Measurements from ENCODE around the gene CERS2. TPM values are rescaled to one million over a fixed set of nuclear protein-coding genes. Genes with fewer than 3 reads are reported as not detected.
A peak's percentile ranks its signal among the peaks of the same experiment; 100 is the strongest.

CERS2 gene
- total and polyA plus RNA-seq, 2 of the 8 experiments (the other 6 are each of a cell fraction or from before 2014, with no cell fraction given) = 216 to 237 TPM

DNA sequence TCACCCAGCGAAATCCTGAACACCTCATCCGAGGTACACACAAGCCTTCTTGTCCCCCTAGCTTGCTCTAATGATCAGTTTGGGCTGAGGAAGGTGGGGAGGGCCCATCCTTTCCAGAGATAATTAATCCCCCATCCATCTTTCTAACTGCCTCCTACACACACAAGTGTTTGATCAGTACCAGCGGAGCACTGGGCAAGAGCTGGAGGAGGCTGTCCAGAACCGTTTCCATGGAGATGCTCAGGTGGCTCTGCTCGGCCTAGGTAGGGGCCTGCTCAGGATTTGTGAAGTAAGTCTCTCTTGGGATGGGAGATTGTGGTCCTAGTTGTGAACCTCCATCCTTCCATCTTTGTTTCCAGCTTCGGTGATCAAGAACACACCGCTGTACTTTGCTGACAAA, 13.3 kb upstream of the CERS2 start:
- Histone ChIP-seq H3K79me1 (ENCODE audit: low read depth, low read length) (no peaks in the 10 kb centered on the region; the same call in 1 of the 2 replicates), H3K4me3 (ENCODE audit: extremely low read depth in 1 of 4, insufficient read depth in 2 of 4, low read depth in 3 of 4, low read length in 4 of 4) (no peak overlapping the region), H3K27ac (ENCODE audit: low read depth, low read length) (no peak overlapping the region), H3K56ac (replicated peaks; ENCODE audit: insufficient read length, low read depth, low read length) (no peak overlapping the region), H3K14ac (ENCODE audit: insufficient read length) (no peak overlapping the region), H3K23ac (ENCODE audit: insufficient read length) (no peak overlapping the region), H2AK5ac (ENCODE audit: low read depth, low read length) (no peak overlapping the region), H3K4me2 (ENCODE audit: insufficient read depth in 1 of 2, low read depth in 2 of 2, low read length in 2 of 2) (no peak overlapping the region), H4K20me1 (replicated peaks in 1 of 2; ENCODE audit: control insufficient read depth in 1 of 2, insufficient read depth in 2 of 2, low read length in 2 of 2) (no peaks in the 10 kb centered on the region), H2AFZ (ENCODE audit: low read length) (no peak overlapping the region), H2BK15ac (ENCODE audit: low read length) (no peak overlapping the region), H3K23me2 (ENCODE audit: low read depth, low read length) (no peaks in the 10 kb centered on the region; the same call in 1 of the 2 replicates), H3K4ac (replicated peaks; ENCODE audit: insufficient read length, low read depth, low read length) (no peak overlapping the region), H3K9ac (replicated peaks in 1 of 4; ENCODE audit: extremely low read depth in 1 of 4, low read depth in 3 of 4, low read length in 3 of 4) (no peak overlapping the region), H4K91ac (replicated peaks; ENCODE audit: insufficient read length, low read length) (no peak overlapping the region), H4K5ac (ENCODE audit: insufficient read length, low read depth, low read length) (no peak overlapping the region), H3K4me1 (replicated peaks in 1 of 4; ENCODE audit: control insufficient read depth in 3 of 4, insufficient read depth in 4 of 4, low read length in 3 of 4) (peaks cover 0 to 2% (median 0%) of the 10 kb centered on the region in 4 experiments; a peak in 1 of 7 replicates), H3K9me3 (ENCODE audit: insufficient read depth in 2 of 2, low read depth in 1 of 2, low read length in 1 of 2) (no peaks in the 10 kb centered on the region), H4K8ac (ENCODE audit: extremely low read depth, insufficient read depth, low read length) (peak overlapping the region; percentile 78; the same call in 1 of the 2 replicates), H2BK12ac (ENCODE audit: low read depth, low read length) (no peak overlapping the region), H3K36me3 (ENCODE audit: control insufficient read depth in 2 of 4, insufficient read depth in 4 of 4, low read length in 3 of 4) (no peaks in the 10 kb centered on the region), H2BK120ac (replicated peaks; ENCODE audit: low read depth, low read length) (no peak overlapping the region), H3K79me2 (ENCODE audit: control insufficient read depth in 1 of 2, insufficient read depth in 2 of 2, low read length in 2 of 2) (no peaks in the 10 kb centered on the region), H2BK20ac (ENCODE audit: low read length) (no peak overlapping the region), H3K27me3 (replicated peaks in 1 of 4; ENCODE audit: control insufficient read depth in 3 of 4, extremely low read depth in 1 of 4, insufficient read depth in 3 of 4, low read length in 3 of 4) (no peaks in the 10 kb centered on the region; a peak in 1 of 7 replicates), H2BK5ac (ENCODE audit: low read depth, low read length) (no peak overlapping the region), H3K18ac (ENCODE audit: extremely low read depth, low read length) (no peak overlapping the region)
- FAIRE-seq (no peak), DNase-seq (ENCODE audit: low read depth in 1 of 2, low spot score in 2 of 2) (no peak)
- POLR2A ChIA-PET (ENCODE audit: partially characterized antibody) = interaction anchor here (0.6 to 11.3 kb wide), 5 partner anchors 8 to 112 kb away, joined by 3 to 133 read pairs (median 4); partner anchors contain the start of gene CERS2
- CTCF ChIA-PET (ENCODE audit: partially characterized antibody) = interaction anchor here (3.3 to 14.5 kb wide), 3 partner anchors 9 to 16 kb away, joined by 20 to 183 read pairs (median 142); partner anchors contain the start of gene MINDY1
- WGBS, 2 experiments (ENCODE audit: extremely low coverage in 1 of 2, insufficient coverage in 1 of 2, insufficient read length in 1 of 2, insufficient replicate concordance in 2 of 2, low coverage in 1 of 2, low lambda C conversion rate in 2 of 2, missing lambda C conversion rate in 1 of 2) = 92% methylated on average over 7 of the region's 7 CpGs; no CpG with 5 or more reads in 1 of the 2 experiments
- TF ChIP-seq HDAC2 (IDR thresholded peaks at IDR 0.05; ENCODE audit: borderline replicate concordance in 1 of 2, low read depth in 2 of 2, low read length in 2 of 2) = no peak
- no peak for TF ChIP-seq CHD2 (IDR thresholded peaks at IDR 0.05; ENCODE audit: low read length)
- TF ChIP-seq RAD21 (IDR thresholded peaks at IDR 0.05 in 1 of 2, conservative IDR thresholded peaks at IDR 0.05 in 1 of 2; ENCODE audit: low read depth in 2 of 2, low read length in 2 of 2) = no peak
- no peak for TF ChIP-seq ASH2L (IDR thresholded peaks at IDR 0.05; ENCODE audit: low read length)
- no peak for TF ChIP-seq RBBP5 (IDR thresholded peaks at IDR 0.05; ENCODE audit: borderline replicate concordance, low read depth, low read length)
- TF ChIP-seq TCF12 (IDR thresholded peaks at IDR 0.05; ENCODE audit: low read depth, low read length) = no peak
- TF ChIP-seq SUZ12 (IDR thresholded peaks at IDR 0.05; ENCODE audit: low read length) = no peak
- no peak for TF ChIP-seq JUN (IDR thresholded peaks at IDR 0.05; ENCODE audit: low read depth, low read length)
- TF ChIP-seq SIRT6 (IDR thresholded peaks at IDR 0.05; ENCODE audit: low read length) = no peak
- no peak for TF ChIP-seq CEBPB (IDR thresholded peaks at IDR 0.05; ENCODE audit: low read depth, low read length)
- TF ChIP-seq EP300 (IDR thresholded peaks at IDR 0.05; ENCODE audit: borderline replicate concordance in 1 of 2, low read depth in 2 of 2, low read length in 2 of 2) = no peak
- no peak for TF ChIP-seq ATF2 (IDR thresholded peaks at IDR 0.05; ENCODE audit: low read length)

Data from H1 (cell line).